HG02642 (cell line): ENCODE data around the gene SCAMP3.

Experiments used
- ATAC-seq: cut with Tn5 transposase; IDR thresholded peaks from one replicate; pipeline ENCODE4 v1.9.1; 2021; ENCODE audit warnings: mild to moderate bottlenecking; ENCODE audit not compliant: unreplicated experiment, poor library complexity

The SCAMP3 gene

GRCh38 chr1:155208541-155209311 lies 53.4 kb downstream of the SCAMP3 start, which contains the start of gene MTX1:
MTX1 (plus strand) TSS chr1:155208695; CDS start chr1:155208805, 110 bp downstream.
- ATAC-seq = peak; percentile 76

DNA sequence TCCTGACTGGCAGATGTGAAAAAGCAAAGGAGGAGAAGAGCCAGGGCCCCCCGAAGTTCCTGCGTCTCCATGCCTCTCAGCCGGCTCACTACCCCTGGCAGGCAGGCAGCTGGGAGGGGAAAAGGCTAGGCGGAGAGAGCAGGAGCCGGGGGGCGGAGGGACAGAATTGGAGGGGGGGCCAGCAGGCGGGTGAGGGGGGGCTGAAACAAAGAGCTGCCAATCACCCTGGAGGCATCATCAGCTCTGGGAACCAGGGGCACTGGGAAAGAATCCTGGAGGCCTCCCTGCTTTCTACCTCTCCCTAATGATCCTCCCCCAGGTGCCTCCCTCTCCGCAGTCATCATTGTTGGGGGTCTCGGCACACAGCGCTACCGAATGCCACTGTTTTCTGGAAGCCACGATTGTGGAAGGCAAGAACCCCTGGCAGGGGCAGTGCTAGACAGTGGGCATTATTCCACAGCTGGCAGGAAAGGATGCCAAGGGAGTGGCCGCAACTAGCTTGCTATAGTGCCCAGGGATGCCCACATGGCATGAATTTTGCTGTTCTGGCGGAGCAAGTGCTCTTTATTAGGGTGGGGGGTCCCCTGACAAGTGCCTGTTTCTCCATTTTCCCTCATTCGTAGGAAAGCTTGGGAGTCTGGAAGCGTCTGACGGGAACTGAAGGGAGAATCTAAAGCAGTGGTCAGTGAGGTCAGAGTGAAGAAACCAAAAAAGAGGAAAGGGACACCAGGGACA lies 54.2 kb downstream of the SCAMP3 start, which contains the start of gene THBS3:
THBS3 (minus strand) TSS at position 92 of the 735 bp plus-strand sequence; CDS start at position 71, 21 bp downstream.
- ATAC-seq = no peak

GRCh38 chr1:155206891-155207805 lies 55.0 kb downstream of the SCAMP3 start:
- ATAC-seq = no peak
